HEK293T (cell line): Measurements from ENCODE around the gene SNF8.
A peak's percentile ranks its signal among the peaks of the same experiment; 100 is the strongest.

Experiments used
- CTCF ChIA-PET: fragments of 350-600 bp; formaldehyde crosslinking; extraction: SDS; loops from one replicate; lab custom pipeline; 2021; ENCODE audit warnings: antibody characterized with exemption, inconsistent platforms; lab: Yijun Ruan, JAX
- POLR2A ChIA-PET: fragments of 350-600 bp; formaldehyde crosslinking; extraction: SDS; loops from one replicate; lab custom pipeline; 2020; ENCODE audit warnings: antibody characterized with exemption, inconsistent platforms; lab: Yijun Ruan, JAX
- DNase-seq: peaks from one replicate; pipeline ENCODE4 v3.0.0; 2012; ENCODE audit warnings: mixed read lengths; ENCODE audit errors: extremely low spot score
- ARNT ChIP-seq: fragments of 450-650 bp; IDR thresholded peaks from 2 replicates; pipeline ENCODE4 v1.6.1; 2017; ENCODE audit warnings: mild to moderate bottlenecking
- BHLHE40 ChIP-seq: fragments of 450-650 bp; IDR thresholded peaks from 2 replicates; pipeline ENCODE4 v1.6.1; 2016; ENCODE audit warnings: mild to moderate bottlenecking, moderate library complexity, borderline replicate concordance
- CTBP1 ChIP-seq: fragments of 450-650 bp; IDR thresholded peaks from 2 replicates; pipeline ENCODE4 v1.6.1; 2016; ENCODE audit warnings: borderline replicate concordance
- ELF4 ChIP-seq: fragments of 450-650 bp; IDR thresholded peaks from 2 replicates; pipeline ENCODE4 v1.6.1; 2017; ENCODE audit warnings: antibody characterized with exemption
- FOXA1 ChIP-seq: fragments of 450-650 bp; IDR thresholded peaks from 2 replicates; pipeline ENCODE4 v1.6.1; 2016; ENCODE audit warnings: mild to moderate bottlenecking
- FOXK2 ChIP-seq: fragments of 450-650 bp; IDR thresholded peaks from 2 replicates; pipeline ENCODE4 v1.6.1; 2016; ENCODE audit warnings: mild to moderate bottlenecking
- FOXM1 ChIP-seq: fragments of 450-650 bp; IDR thresholded peaks from 2 replicates; pipeline ENCODE4 v1.6.1; 2017; ENCODE audit warnings: mild to moderate bottlenecking, borderline replicate concordance
- HDGF ChIP-seq: fragments of 450-650 bp; IDR thresholded peaks from 2 replicates; pipeline ENCODE4 v1.6.1; 2017; ENCODE audit warnings: antibody characterized with exemption, borderline replicate concordance
- L3MBTL2 ChIP-seq: fragments of 450-650 bp; conservative IDR thresholded peaks from 2 replicates; pipeline ENCODE4 v1.6.1; 2016; ENCODE audit warnings: mild to moderate bottlenecking
- LEF1 ChIP-seq: fragments of 450-650 bp; IDR thresholded peaks from 2 replicates; pipeline ENCODE4 v1.6.1; 2017; ENCODE audit warnings: mild to moderate bottlenecking, borderline replicate concordance
- NFRKB ChIP-seq: fragments of 450-650 bp; IDR thresholded peaks from 2 replicates; pipeline ENCODE4 v1.6.1; 2016; ENCODE audit warnings: mild to moderate bottlenecking, moderate library complexity
- PKNOX1 ChIP-seq: fragments of 450-650 bp; IDR thresholded peaks from 2 replicates; pipeline ENCODE4 v1.6.1; 2016
- SP1 ChIP-seq: fragments of 450-650 bp; IDR thresholded peaks from 2 replicates; pipeline ENCODE4 v1.6.1; 2017
- SUZ12 ChIP-seq: fragments of 450-650 bp; IDR thresholded peaks from 2 replicates; pipeline ENCODE4 v1.6.1; 2016; ENCODE audit warnings: mild to moderate bottlenecking
- TARDBP ChIP-seq: fragments of 450-650 bp; IDR thresholded peaks from 2 replicates; pipeline ENCODE4 v1.6.1; 2016
- ZNF384 ChIP-seq: fragments of 450-650 bp; IDR thresholded peaks from 2 replicates; pipeline ENCODE4 v1.6.1; 2016

The SNF8 gene, protein sequence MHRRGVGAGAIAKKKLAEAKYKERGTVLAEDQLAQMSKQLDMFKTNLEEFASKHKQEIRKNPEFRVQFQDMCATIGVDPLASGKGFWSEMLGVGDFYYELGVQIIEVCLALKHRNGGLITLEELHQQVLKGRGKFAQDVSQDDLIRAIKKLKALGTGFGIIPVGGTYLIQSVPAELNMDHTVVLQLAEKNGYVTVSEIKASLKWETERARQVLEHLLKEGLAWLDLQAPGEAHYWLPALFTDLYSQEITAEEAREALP

GRCh38 chr17:48944515-48945260, at the start of gene SNF8:
Gene SNF8 (minus strand): TSS chr17:48944842. CDS start chr17:48944734, 108 bp downstream.
- ChIA-PET POLR2A (interaction anchor here (0.6 to 3.8 kb wide), 26 partner anchors 10 to 877 kb away, joined by 3 to 45 read pairs (median 6); partner anchors contain the start of genes ATP5MC1, IGF2BP1 and UBE2Z), CTCF (interaction anchor here (1.0 kb wide), 1 partner anchor 9 kb away, joined by 3 read pairs; no protein-coding TSS in a partner anchor)
- TF ChIP-seq FOXM1 = no peak
- TF ChIP-seq L3MBTL2 = peak; percentile 99
- TF ChIP-seq LEF1 = no peak
- TF ChIP-seq PKNOX1 = no peak
- TF ChIP-seq ELF4 = peak; percentile 82
- no peak for TF ChIP-seq BHLHE40
- DNase-seq = peak; percentile 97

DNA sequence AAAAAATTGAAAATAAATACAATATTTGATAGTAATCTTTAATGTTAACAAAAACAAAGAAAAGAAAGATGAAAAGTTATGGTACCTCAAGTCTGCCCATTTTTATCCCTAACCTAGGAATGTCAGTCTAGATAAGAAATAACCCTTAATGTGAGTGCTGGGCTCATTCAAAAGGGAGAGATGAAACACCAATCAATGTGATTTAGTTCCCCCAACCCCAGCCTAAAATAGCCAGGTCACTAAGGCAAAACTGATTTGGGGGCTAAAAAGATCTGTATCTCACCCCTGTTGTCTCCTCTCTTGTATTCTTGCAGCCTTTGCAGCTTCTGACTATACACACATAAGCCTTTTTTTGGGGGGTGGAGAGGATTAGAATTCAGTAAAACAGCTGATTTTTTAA, 49.3 kb upstream of the SNF8 start:
- ChIA-PET POLR2A (interaction anchor here (1.0 to 6.0 kb wide), 5 partner anchors 10 to 85 kb away, joined by 3 to 73 read pairs (median 26); partner anchors contain the start of genes GIP, SNF8 and UBE2Z), CTCF (interaction anchor here (0.6 to 2.7 kb wide), 3 partner anchors 33 to 40 kb away, joined by 3 to 9 read pairs (median 4); no protein-coding TSS in a partner anchor)
- TF ChIP-seq SP1 = no peak
- no peak for TF ChIP-seq TARDBP
- TF ChIP-seq PKNOX1 = 0 out of 2 replicates have a peak, but pooled peaks have one; percentile 2
- no peak for TF ChIP-seq ELF4
- no peak for TF ChIP-seq L3MBTL2
- no peak for TF ChIP-seq FOXA1
- no peak for DNase-seq

GRCh38 chr17:48993305-48993704, 48.7 kb upstream of the SNF8 start:
- CTCF ChIA-PET = interaction anchor here (0.6 kb wide), 1 partner anchor 38 kb away, joined by 3 read pairs; no protein-coding TSS in a partner anchor
- TF ChIP-seq L3MBTL2 (no peak), NFRKB (no peak), FOXM1 (no peak), ZNF384 (no peak), FOXK2 (no peak), HDGF (no peak), LEF1 (no peak), PKNOX1 (no peak), TARDBP (no peak), SUZ12 (no peak), ELF4 (no peak), CTBP1 (no peak), FOXA1 (no peak), SP1 (no peak), BHLHE40 (no peak), ARNT (no peak)
- POLR2A ChIA-PET = interaction anchor here (6.0 kb wide), 1 partner anchor 22 kb away, joined by 73 read pairs; the partner anchor contains the start of gene GIP
- no peak for DNase-seq

DNA sequence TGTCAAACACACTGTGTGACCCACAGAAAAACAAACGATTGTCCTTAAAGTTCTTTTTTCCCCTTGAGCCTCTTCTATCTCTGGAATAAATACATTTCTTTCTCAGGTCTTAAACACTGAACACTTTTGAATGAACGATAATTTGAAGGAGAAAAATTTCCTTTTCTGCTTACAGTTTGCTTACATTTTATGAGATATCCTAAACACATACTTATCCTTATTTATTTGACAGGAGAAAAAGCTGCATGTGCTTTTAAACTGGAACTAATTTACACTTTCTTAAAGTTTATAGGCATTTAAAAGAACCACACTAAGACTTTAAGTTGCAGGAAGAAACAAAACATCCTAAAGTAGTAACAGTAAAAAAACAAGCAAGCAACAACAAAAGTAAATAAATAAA, 47.8 kb upstream of the SNF8 start:
- ChIA-PET POLR2A (interaction anchor here (6.0 kb wide), 1 partner anchor 21 kb away, joined by 73 read pairs; the partner anchor contains the start of gene GIP), CTCF (no interaction called here)
- TF ChIP-seq PKNOX1 (peak; percentile 14; the same call in 1 of the 2 replicates), NFRKB (no peak), L3MBTL2 (no peak), LEF1 (no peak), FOXK2 (no peak)
- DNase-seq = no peak

DNA sequence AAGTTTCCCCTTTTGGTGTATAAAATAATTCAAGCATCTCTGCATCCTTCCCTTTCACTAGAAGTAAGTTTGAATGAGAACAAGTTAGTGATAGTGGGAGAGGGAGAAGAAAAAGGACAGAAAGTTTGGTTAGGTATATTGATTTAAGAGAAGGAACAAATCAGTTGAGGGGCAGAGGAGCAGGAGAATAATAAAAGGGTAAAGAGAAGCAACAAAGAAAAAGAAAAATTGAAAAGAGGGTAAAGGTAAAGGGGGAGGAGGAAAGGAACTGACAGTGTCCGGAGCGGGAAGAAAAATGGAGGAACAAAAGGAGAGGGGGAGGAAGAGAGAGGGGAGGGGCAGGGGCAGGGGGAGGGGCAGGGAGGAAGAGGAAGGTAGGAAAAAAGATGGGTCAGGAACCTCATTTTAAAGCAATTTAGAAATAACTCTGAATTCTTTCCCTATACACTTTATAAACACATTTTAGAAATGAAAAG, 46.3 kb upstream of the SNF8 start:
- ChIA-PET CTCF (no interaction called here), POLR2A (no interaction called here)

More for the DNA sequence above, 46.3 kb upstream of the SNF8 start:
- DNase-seq = no peak
- no peak for TF ChIP-seq TARDBP
- no peak for TF ChIP-seq FOXM1
- no peak for TF ChIP-seq FOXK2
- TF ChIP-seq PKNOX1 = no peak
- TF ChIP-seq NFRKB = no peak
- no peak for TF ChIP-seq CTBP1
- TF ChIP-seq SP1 = no peak
- no peak for TF ChIP-seq ELF4
- no peak for TF ChIP-seq HDGF
